HepG2 (cell line): ENCODE data around the gene USP2. TPM values are rescaled to one million over a fixed set of nuclear protein-coding genes. Genes with fewer than 3 reads are reported as not detected.
A peak's percentile ranks its signal among the peaks of the same experiment; 100 is the strongest.

Source experiments
- ATAC-seq: fragments of 200-7000 bp; cut with Tn5 transposase; 3 replicates; pipeline ENCODE4 v1.9.1; 2020; ENCODE audit warnings: mild to moderate bottlenecking, moderate library complexity
- BruUV-seq: library from RNA; stranded (reverse); fragments of 400-500 nt; replicated peaks from 2 replicates; lab custom pipeline; 2021; lab: Mats Ljungman, UMichigan
- CTCF ChIA-PET: fragments of 300-600 bp; formaldehyde crosslinking; extraction: SDS; loops from one replicate; lab custom pipeline; 2021; ENCODE audit warnings: low total read pairs, inconsistent platforms, low intra/inter-chr PET ratio; lab: Yijun Ruan, JAX
- POLR2A ChIA-PET: fragments of 350-600 bp; sonication (Branson Sonifier 250); formaldehyde crosslinking; loops from one replicate; lab custom pipeline; 2020; ENCODE audit warnings: antibody characterized with exemption, inconsistent platforms; lab: Yijun Ruan, JAX
- DNase-seq: peaks from one replicate; pipeline ENCODE4 v3.0.0-alpha.2; 2015; ENCODE audit warnings: low spot score
- FAIRE-seq: peaks from 3 replicates; lab custom pipeline; 2011; peaks lifted over from hg19 to GRCh38; lab: Jason Lieb, UNC
- H2AFZ ChIP-seq: one replicate; pipeline ENCODE4 v1.6.1; 2011; ENCODE audit warnings: low read length, inconsistent platforms
- H3K27ac ChIP-seq: fragments of 300-600 bp; 3 replicates; pipeline ENCODE4 v1.8.0; 2011; ENCODE audit warnings: mixed run types, mild to moderate bottlenecking, mixed read lengths, low read length, inconsistent platforms; ENCODE audit not compliant: insufficient read depth; ENCODE audit errors: extremely low read length
- H3K27me3 ChIP-seq, 2 experiments: fragments of 200-600 bp in 1 of 2; 2 replicates in 1 of 2; 3 replicates in 1 of 2; pipeline versions ENCODE4 v1.6.0 to v1.8.0; 2011; ENCODE audit warnings: low read length in 2 of 2, mild to moderate bottlenecking in 2 of 2, moderate library complexity in 2 of 2, inconsistent platforms in 1 of 2; ENCODE audit not compliant: insufficient read depth in 2 of 2, control insufficient read depth in 1 of 2
- H3K36me3 ChIP-seq, 2 experiments: fragments of 200-600 bp in 1 of 2; replicated peaks in 1 of 2; 2 replicates in 1 of 2; 3 replicates in 1 of 2; pipeline versions ENCODE4 v1.5.1 to v1.8.0; 2011; ENCODE audit warnings: low read length in 2 of 2, inconsistent platforms in 1 of 2; ENCODE audit not compliant: insufficient read depth in 2 of 2, control insufficient read depth in 1 of 2
- H3K4me1 ChIP-seq: 2 replicates; pipeline ENCODE4 v1.5.1; 2012; ENCODE audit warnings: low read length, inconsistent platforms; ENCODE audit not compliant: insufficient read depth
- H3K4me2 ChIP-seq: 2 replicates; pipeline ENCODE4 v1.6.0; 2011; ENCODE audit warnings: low read depth, low read length, inconsistent platforms
- H3K4me3 ChIP-seq, 3 experiments: fragments of 200-600 bp in 1 of 3; sonication (generic), shearing (Covaris generic) in 1 of 3; replicated peaks in 1 of 3; 2 replicates each; pipeline ENCODE4 v1.5.1; 2011 to 2016; ENCODE audit warnings: low read length in 3 of 3, inconsistent platforms in 2 of 3, low read depth in 2 of 3, mild to moderate bottlenecking in 2 of 3, control low read depth in 1 of 3, mixed read lengths in 1 of 3; ENCODE audit not compliant: insufficient read depth in 1 of 3
- H3K79me2 ChIP-seq: one replicate; pipeline ENCODE4 v1.6.1; 2011; ENCODE audit warnings: low read length, inconsistent platforms; ENCODE audit not compliant: insufficient read depth
- H3K9ac ChIP-seq: 2 replicates; pipeline ENCODE4 v1.6.0; 2011; ENCODE audit warnings: mild to moderate bottlenecking, low read depth, low read length, inconsistent platforms; ENCODE audit not compliant: insufficient read depth
- H3K9me3 ChIP-seq: 2 replicates; pipeline ENCODE4 v1.5.1; 2012; ENCODE audit warnings: mild to moderate bottlenecking, low read length
- H4K20me1 ChIP-seq: 2 replicates; pipeline ENCODE4 v1.6.0; 2011; ENCODE audit warnings: inconsistent platforms, mild to moderate bottlenecking, low read length, moderate library complexity; ENCODE audit not compliant: insufficient read depth
- ADNP ChIP-seq: sonication (generic); formaldehyde crosslinking; IDR thresholded peaks from 2 replicates; pipeline ENCODE4 v1.4.0; 2020; ENCODE audit warnings: missing genetic modification reagents
- ARHGAP35 ChIP-seq: sonication (generic); formaldehyde crosslinking; IDR thresholded peaks from 2 replicates; pipeline ENCODE4 v1.9.0; 2022; ENCODE audit warnings: mild to moderate bottlenecking, inconsistent platforms, moderate library complexity, missing genetic modification reagents, borderline replicate concordance
- CCDC6 ChIP-seq: sonication (generic); formaldehyde crosslinking; IDR thresholded peaks from 2 replicates; pipeline ENCODE4 v1.8.1; 2022; ENCODE audit warnings: mild to moderate bottlenecking, missing genetic modification reagents, moderate library complexity
- CEBPG ChIP-seq: IDR thresholded peaks from 2 replicates; pipeline ENCODE4 v1.6.1; 2016
- GZF1 ChIP-seq: sonication (generic); formaldehyde crosslinking; IDR thresholded peaks from 2 replicates; pipeline ENCODE4 v1.5.1; 2020; ENCODE audit warnings: mild to moderate bottlenecking, missing genetic modification reagents
- IKZF4 ChIP-seq: sonication (generic); formaldehyde crosslinking; IDR thresholded peaks from 2 replicates; pipeline ENCODE4 v1.5.1; 2020; ENCODE audit warnings: borderline replicate concordance, mild to moderate bottlenecking, low read depth, missing genetic modification reagents; ENCODE audit errors: not compliant biosample characterization
- KAT2B ChIP-seq: fragments of 150-350 bp; IDR thresholded peaks from 2 replicates; pipeline ENCODE4 v1.6.1; 2014; ENCODE audit warnings: low read depth, low read length, borderline replicate concordance
- MED13 ChIP-seq: sonication (generic); formaldehyde crosslinking; IDR thresholded peaks from 2 replicates; pipeline ENCODE4 v1.5.0; 2020; ENCODE audit warnings: missing genetic modification reagents
- NFYB ChIP-seq: sonication (generic); formaldehyde crosslinking; IDR thresholded peaks from 2 replicates; pipeline ENCODE4 v1.4.0; 2020; ENCODE audit warnings: missing genetic modification reagents
- NFYC ChIP-seq: IDR thresholded peaks from 2 replicates; pipeline ENCODE4 v1.6.1; 2016; ENCODE audit warnings: missing genetic modification reagents, missing compliant biosample characterization
- POLR2AphosphoS5 ChIP-seq: IDR thresholded peaks from 2 replicates; pipeline ENCODE4 v1.6.1; 2012; ENCODE audit warnings: low read depth, low read length
- RORA ChIP-seq: sonication (generic); formaldehyde crosslinking; IDR thresholded peaks from 2 replicates; pipeline ENCODE4 v1.5.0; 2020; ENCODE audit warnings: mild to moderate bottlenecking, missing genetic modification reagents, moderate library complexity
- SIN3A ChIP-seq: IDR thresholded peaks from 2 replicates; pipeline ENCODE4 v1.6.1; 2011; ENCODE audit warnings: low read depth, mild to moderate bottlenecking, control low read depth, low read length, borderline replicate concordance
- ZNF33B ChIP-seq: sonication (generic); formaldehyde crosslinking; IDR thresholded peaks from 2 replicates; pipeline ENCODE4 v1.5.1; 2020; ENCODE audit warnings: mild to moderate bottlenecking, missing genetic modification reagents
- ZNF547 ChIP-seq: sonication (generic); formaldehyde crosslinking; IDR thresholded peaks from 2 replicates; pipeline ENCODE4 v1.5.1; 2020; ENCODE audit warnings: mild to moderate bottlenecking, missing genetic modification reagents
- ZNF761 ChIP-seq: sonication (generic); formaldehyde crosslinking; conservative IDR thresholded peaks from 2 replicates; pipeline ENCODE4 v1.4.0; 2020; ENCODE audit warnings: mild to moderate bottlenecking, missing genetic modification reagents
- WGBS: methylation state at CpG from one replicate; pipeline ENCODE4 v1.1.6; 2017; ENCODE audit warnings: low lambda C conversion rate; 5-methylcytosine and 5-hydroxymethylcytosine counted together
- in situ Hi-C: cut with HindIII; loops from 2 replicates; pipeline ENCODE4 v1.10.0; 2017; ENCODE audit warnings: low pct_unique_long_range_greater_than_20kb; ENCODE audit not compliant: extremely low pct_ligation_motif_present
- intact Hi-C: fragments of 100-400 bp; cut with micrococcal nuclease; formaldehyde crosslinking; loops from one replicate; pipeline ENCODE4 v1.10.0; 2022; ENCODE audit not compliant: unreplicated experiment
- polyA plus RNA-seq, 8 experiments: library from polyadenylated mRNA; depleted of rRNA in 3 of 8; stranded (reverse) in 7 of 8; unstranded in 1 of 8; fragments of >200 nt; fragmentation: Illumina TruSeq in 4 of 8; extraction: Trizol in 4 of 8; gene quantifications; 2 replicates each; pipeline versions ENCODE4 v1.2.1 to v1.2.3, GENCODE V29; 2011 to 2016; ENCODE audit warnings: low read depth in 4 of 8, missing spikeins in 1 of 8, mixed read lengths in 1 of 8; ENCODE audit not compliant: insufficient read depth in 1 of 8
- total RNA-seq, 5 experiments: library from RNA; depleted of rRNA; stranded (reverse); fragments of >200 nt; fragmentation: Illumina TruSeq; extraction: Trizol; gene quantifications; 2 replicates each; pipeline ENCODE4 v1.2.3, GENCODE V29; 2016; ENCODE audit warnings: low read depth in 1 of 5
- TF ChIP-seq, protein P1 (sequence below): IDR thresholded peaks from 2 replicates; pipeline ENCODE4 v1.6.1; 2016; ENCODE audit warnings: missing compliant biosample characterization, missing genetic modification reagents, borderline replicate concordance
- TF ChIP-seq, protein P2 (sequence below): sonication (generic); formaldehyde crosslinking; IDR thresholded peaks from 2 replicates; pipeline ENCODE4 v1.5.0; 2020; ENCODE audit warnings: missing genetic modification reagents, mild to moderate bottlenecking, borderline replicate concordance
- TF ChIP-seq, protein P3 (sequence below): sonication (generic); formaldehyde crosslinking; conservative IDR thresholded peaks from 2 replicates; pipeline ENCODE4 v1.4.0; 2020; ENCODE audit warnings: missing genetic modification reagents
- TF ChIP-seq, protein P4 (sequence below): sonication (generic); formaldehyde crosslinking; IDR thresholded peaks from 2 replicates; pipeline ENCODE4 v1.4.0; 2020; ENCODE audit warnings: missing genetic modification reagents

USP2 gene
- total and polyA plus RNA-seq, 2 of the 13 experiments (the other 11 are each of a cell fraction or from before 2014, with no cell fraction given), result 2.5 to 6.0 TPM

DNA sequence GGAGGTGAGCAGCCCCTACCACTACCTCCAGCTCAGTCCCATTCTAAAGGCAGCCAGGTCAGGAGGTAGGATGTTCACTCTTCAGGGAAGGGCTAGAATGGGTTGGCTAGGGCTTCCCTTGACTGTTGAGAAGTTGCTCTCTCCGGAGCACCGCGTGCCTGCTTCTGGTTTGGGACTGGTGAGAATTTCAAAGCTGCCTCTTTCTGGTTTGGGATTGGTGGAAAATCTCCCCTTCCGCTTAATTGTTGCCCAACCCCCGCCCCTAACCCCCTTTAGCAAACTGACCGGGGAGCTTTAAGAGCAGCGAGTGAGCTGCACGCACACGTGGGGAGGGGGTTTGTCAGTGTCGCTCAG lies 686 bp downstream of the USP2 start:
- Histone ChIP-seq H3K4me3 (peak overlapping the region; percentile 67 to 82 (median 68)), H4K20me1 (no peaks in the 10 kb centered on the region), H3K79me2 (peaks cover 12% of the 10 kb centered on the region), H3K4me2 (peak overlapping the region; percentile 98), H2AFZ (peak overlapping the region; percentile 21), H3K9me3 (no peaks in the 10 kb centered on the region), H3K4me1 (peaks cover 76% of the 10 kb centered on the region), H3K27ac (peak overlapping the region; percentile 76), H3K27me3 (no peaks in the 10 kb centered on the region; a peak in 1 of 5 replicates), H3K9ac (peak overlapping the region; percentile 77), H3K36me3 (no peaks in the 10 kb centered on the region)
- peak; percentile 42 for ATAC-seq
- ChIA-PET CTCF (interaction anchor here (1.0 to 2.1 kb wide), 2 partner anchors 20 to 43 kb away, joined by 3 to 13 read pairs; no protein-coding TSS in a partner anchor), POLR2A (interaction anchor here (0.6 to 3.6 kb wide), 12 partner anchors 9 to 80 kb away, joined by 3 to 28 read pairs (median 6); partner anchors contain the start of genes C1QTNF5 and MCAM)
- intact Hi-C loops (loop anchor here (2.0 kb wide), 1 partner anchor 94 kb away; no protein-coding TSS in a partner anchor), in situ Hi-C loops (no loop called here)
- 4% methylated on average over 4 of the region's 10 CpGs for whole genome bisulfite sequencing
- BruUV-seq, result TSS peak; percentile 61
- DNase-seq, result peak; percentile 47
- no peak for FAIRE-seq
- TF ChIP-seq, protein P1, sequence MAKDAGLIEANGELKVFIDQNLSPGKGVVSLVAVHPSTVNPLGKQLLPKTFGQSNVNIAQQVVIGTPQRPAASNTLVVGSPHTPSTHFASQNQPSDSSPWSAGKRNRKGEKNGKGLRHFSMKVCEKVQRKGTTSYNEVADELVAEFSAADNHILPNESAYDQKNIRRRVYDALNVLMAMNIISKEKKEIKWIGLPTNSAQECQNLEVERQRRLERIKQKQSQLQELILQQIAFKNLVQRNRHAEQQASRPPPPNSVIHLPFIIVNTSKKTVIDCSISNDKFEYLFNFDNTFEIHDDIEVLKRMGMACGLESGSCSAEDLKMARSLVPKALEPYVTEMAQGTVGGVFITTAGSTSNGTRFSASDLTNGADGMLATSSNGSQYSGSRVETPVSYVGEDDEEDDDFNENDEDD (CRISPR knock-in tag), result peak; percentile 69; the same call in 1 of the 2 replicates
- TF ChIP-seq CEBPG (CRISPR knock-in tag), result 0 out of 2 replicates have a peak, but pooled peaks have one; percentile 3
- TF ChIP-seq ZNF33B, result 0 out of 2 replicates have a peak, but pooled peaks have one; percentile 7
- no peak for TF ChIP-seq RORA
- TF ChIP-seq, protein P2, sequence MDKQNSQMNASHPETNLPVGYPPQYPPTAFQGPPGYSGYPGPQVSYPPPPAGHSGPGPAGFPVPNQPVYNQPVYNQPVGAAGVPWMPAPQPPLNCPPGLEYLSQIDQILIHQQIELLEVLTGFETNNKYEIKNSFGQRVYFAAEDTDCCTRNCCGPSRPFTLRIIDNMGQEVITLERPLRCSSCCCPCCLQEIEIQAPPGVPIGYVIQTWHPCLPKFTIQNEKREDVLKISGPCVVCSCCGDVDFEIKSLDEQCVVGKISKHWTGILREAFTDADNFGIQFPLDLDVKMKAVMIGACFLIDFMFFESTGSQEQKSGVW (CRISPR knock-in tag), result 0 out of 2 replicates have a peak, but pooled peaks have one; percentile 13
- no peak for TF ChIP-seq ARHGAP35 (CRISPR knock-in tag)
- 0 out of 2 replicates have a peak, but pooled peaks have one; percentile 12 for TF ChIP-seq NFYB (CRISPR knock-in tag)
- TF ChIP-seq NFYC, result peak; percentile 32; the same call in 1 of the 2 replicates
- TF ChIP-seq, protein P3, sequence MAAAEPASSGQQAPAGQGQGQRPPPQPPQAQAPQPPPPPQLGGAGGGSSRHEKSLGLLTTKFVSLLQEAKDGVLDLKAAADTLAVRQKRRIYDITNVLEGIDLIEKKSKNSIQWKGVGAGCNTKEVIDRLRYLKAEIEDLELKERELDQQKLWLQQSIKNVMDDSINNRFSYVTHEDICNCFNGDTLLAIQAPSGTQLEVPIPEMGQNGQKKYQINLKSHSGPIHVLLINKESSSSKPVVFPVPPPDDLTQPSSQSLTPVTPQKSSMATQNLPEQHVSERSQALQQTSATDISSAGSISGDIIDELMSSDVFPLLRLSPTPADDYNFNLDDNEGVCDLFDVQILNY (CRISPR knock-in tag), result peak; percentile 83; the same call in 1 of the 2 replicates
- peak; percentile 46 for TF ChIP-seq IKZF4 (CRISPR knock-in tag)
- TF ChIP-seq, protein P4, sequence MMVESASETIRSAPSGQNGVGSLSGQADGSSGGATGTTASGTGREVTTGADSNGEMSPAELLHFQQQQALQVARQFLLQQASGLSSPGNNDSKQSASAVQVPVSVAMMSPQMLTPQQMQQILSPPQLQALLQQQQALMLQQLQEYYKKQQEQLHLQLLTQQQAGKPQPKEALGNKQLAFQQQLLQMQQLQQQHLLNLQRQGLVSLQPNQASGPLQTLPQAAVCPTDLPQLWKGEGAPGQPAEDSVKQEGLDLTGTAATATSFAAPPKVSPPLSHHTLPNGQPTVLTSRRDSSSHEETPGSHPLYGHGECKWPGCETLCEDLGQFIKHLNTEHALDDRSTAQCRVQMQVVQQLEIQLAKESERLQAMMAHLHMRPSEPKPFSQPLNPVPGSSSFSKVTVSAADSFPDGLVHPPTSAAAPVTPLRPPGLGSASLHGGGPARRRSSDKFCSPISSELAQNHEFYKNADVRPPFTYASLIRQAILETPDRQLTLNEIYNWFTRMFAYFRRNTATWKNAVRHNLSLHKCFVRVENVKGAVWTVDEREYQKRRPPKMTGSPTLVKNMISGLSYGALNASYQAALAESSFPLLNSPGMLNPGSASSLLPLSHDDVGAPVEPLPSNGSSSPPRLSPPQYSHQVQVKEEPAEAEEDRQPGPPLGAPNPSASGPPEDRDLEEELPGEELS (CRISPR knock-in tag), result peak; percentile 2; the same call in 1 of the 2 replicates
- peak; percentile 52; the same call in 1 of the 2 replicates for TF ChIP-seq ZNF761 (CRISPR knock-in tag)
- TF ChIP-seq MED13, result 0 out of 2 replicates have a peak, but pooled peaks have one; percentile 2
- TF ChIP-seq ZNF547 (CRISPR knock-in tag), result 0 out of 2 replicates have a peak, but pooled peaks have one; percentile 60
- no peak for TF ChIP-seq KAT2B
- TF ChIP-seq POLR2AphosphoS5, result peak; percentile 11; the same call in 1 of the 2 replicates
- TF ChIP-seq ADNP (CRISPR knock-in tag), result no peak
- 0 out of 2 replicates have a peak, but pooled peaks have one; percentile 16 for TF ChIP-seq CCDC6
- 0 out of 2 replicates have a peak, but pooled peaks have one; percentile 25 for TF ChIP-seq GZF1
- 0 out of 2 replicates have a peak, but pooled peaks have one; percentile 36 for TF ChIP-seq SIN3A
